Activated naive CD4-positive, alpha-beta T cell treated with anti-CD3 and anti-CD28 coated beads, Interleukin-2, amount 50 U/mL, for 72 hours (primary cell): ENCODE data around the gene THRB. TPM values are rescaled to one million over a fixed set of nuclear protein-coding genes. Genes with fewer than 3 reads are reported as not detected.

Experiments used
- ATAC-seq, 2 donors: fragments of 150-1000 bp; cut with Tn5 transposase; 2 replicates each; pipeline ENCODE4 v1.10.0; 2021; ENCODE audit warnings: mild to moderate bottlenecking in 2 of 2, moderate library complexity in 2 of 2
- DNase-seq, 2 donors: peaks; one replicate each; pipeline ENCODE4 v3.0.0; 2021 to 2022; ENCODE audit warnings: low spot score in 2 of 2
- H3K27ac Mint-ChIP-seq, 2 donors: one replicate each; pipeline ENCODE4 v1.8.0; 2022; ENCODE audit warnings: mild to moderate bottlenecking in 2 of 2, mixed read lengths in 2 of 2
- H3K36me3 Mint-ChIP-seq, 2 donors: one replicate each; pipeline ENCODE4 v1.8.0; 2022; ENCODE audit warnings: mixed read lengths in 2 of 2
- H3K9me3 Mint-ChIP-seq, 2 donors: one replicate each; pipeline ENCODE4 v1.8.0; 2022; ENCODE audit warnings: mixed read lengths in 2 of 2
- total RNA-seq, 2 donors: library from RNA; stranded (reverse); gene quantifications; one replicate each; pipeline ENCODE4 v1.2.3, GENCODE V29; 2022

Gene THRB
- total RNA-seq, 2 donors from 2014 or later = not detected

DNA sequence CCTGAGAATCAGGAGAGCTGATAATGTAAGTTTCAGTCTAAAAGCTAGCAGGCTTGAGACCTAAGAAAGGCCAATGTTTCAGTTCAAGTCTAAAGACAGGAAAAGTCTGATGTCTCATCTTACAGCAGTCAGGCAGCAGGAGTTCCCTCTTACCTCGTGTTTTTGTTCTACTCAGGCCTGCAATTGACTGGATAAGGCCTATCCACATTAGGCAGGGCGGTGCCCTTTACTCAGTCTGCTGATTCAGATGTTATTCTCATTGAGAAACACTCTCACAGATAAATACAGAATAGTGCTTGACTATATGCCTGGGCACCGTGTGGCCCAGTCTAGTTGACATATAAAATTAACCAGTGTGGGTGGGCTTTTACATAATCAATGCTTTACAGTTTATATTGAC is 427.2 kb downstream of the THRB start:
- DNase-seq (no peak), ATAC-seq (no peak)
- Mint-ChIP-seq H3K27ac (no peak overlapping the region), H3K36me3 (no peaks in the 10 kb centered on the region), H3K9me3 (no peaks in the 10 kb centered on the region)
